ENCODE results near the gene ARHGAP32.

- TF ChIP-seq CTCF (IDR thresholded peaks at IDR 0.05) (no peak), POLR2A (IDR thresholded peaks at IDR 0.05) (no peak)
These were observed 476 bp downstream of the ARHGAP32 start for GRCh38 chr11:129191649-129192048.
